Measurements from ENCODE around the gene GHRH.

GHRH gene

DNA sequence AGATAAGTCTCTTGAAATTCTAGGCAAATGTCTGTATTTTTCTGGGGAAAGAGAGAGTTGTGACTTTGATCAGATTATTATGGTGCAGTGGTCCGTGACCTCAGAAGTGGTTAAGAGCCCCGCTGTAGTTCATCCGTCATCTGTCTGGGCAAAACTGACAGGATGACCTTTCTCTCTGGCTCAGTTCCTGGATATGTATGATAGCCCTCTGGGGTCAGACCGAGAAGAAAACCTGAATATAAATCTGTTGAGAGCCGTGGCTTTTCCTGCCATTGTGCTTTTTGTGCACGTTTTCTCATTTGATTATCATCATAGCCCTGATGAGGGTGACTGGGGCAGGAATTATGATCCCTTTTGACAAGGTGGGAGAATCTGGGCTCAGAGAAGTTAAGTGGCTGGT is 26.5 kb downstream of the GHRH start:
- DNase-seq, result no peak

DNA sequence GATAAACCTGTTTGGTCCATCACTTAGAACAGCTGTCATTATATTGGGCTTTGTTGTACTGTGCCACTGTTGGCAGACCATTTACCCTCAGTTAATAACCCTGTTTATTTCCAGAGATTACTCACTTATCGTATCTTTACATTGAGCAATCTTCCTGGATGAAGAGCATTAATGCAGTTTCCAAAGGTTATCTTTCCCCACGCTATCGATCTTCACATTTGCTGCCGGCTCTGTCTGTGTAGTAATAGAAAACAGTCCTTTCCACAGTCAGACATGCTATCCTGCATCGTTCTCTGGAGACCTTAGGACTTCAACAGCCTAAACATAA is 27.4 kb downstream of the GHRH start:
- DNase-seq, result no peak

DNA sequence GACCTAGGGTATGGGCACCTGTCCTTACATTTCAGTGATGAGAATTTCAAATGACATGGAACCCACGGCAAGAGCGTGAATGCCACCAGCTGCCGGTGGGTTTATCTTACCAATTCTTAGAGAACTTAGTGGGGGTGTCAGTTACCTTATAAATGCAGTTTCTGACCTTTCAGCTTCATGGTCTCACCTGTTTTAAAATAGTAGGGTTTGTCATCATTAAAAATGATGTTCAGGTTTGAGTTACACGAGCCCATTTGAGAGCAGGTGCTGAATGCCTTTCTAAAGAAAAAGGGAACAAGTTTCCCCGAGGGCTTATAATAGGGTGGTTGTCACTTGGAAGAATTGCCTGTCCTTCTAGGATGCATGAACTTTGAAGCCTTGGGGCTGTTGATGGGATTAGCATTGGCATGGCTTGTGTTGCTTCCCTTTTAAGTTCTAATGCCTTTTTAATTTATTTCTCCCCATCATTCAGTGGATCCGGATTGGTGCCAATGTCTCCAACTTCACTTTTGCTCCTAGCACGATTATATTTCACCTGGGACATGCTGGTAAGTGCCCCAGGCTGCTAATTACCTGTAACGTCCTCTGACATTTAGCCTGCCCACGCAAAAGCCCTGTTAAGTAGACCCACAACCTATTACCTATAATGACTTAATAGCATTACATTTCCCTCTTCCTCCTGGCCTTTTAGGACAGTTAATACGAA is 27.9 kb downstream of the GHRH start:
- no peak for DNase-seq

DNA sequence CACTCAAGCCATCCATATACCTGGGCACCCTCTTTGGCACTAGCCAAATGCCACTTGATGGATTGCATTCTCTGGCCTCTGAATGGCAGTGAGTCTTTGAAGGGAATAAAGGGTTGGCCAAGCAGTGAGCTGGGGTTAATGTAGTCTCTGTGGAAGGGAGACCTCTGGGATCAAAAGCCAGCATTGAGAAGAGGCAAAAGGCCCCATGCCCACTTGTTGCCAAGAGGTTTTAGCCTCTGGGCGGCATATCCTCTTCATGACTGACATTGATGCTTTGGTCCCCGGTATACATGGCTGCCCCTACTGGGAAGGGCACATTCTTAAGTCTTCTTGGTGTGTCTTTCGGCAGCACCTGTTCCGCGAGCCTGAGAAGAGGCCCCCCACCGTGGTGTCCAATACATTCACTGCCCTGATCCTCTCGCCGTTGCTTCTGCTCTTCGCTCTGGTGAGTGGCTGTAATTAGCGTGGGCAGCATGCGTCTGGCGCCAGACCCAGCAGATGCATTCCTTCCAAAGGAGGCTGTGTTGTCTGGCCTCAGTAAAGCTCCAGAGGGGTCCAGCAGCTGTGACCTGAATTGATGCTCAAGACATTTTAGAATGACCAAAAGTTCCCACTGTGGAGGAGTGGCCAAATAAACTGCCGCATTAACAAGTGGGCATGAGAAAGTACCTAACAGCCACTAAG is 29.5 kb downstream of the GHRH start:
- no peak for DNase-seq

DNA sequence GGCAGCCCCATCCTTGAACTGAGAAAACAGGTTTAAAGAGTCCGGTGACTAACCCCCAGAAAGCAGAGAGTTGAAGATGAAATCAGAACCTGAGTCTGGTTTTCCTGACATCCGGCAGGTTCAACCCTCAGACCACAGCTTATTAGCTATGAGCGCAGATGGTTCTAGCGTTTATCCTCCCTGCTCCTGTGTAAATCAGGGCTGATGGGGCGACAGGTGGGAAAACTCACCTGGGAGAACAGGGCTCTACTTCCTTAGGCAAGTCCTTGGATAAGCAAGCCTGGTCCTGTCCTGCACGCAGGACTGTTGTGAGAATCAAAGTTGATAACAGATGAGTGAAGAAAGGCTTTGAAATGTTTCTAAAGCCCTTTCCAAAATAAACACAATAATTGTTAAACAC is 31.4 kb downstream of the GHRH start:
- DNase-seq, result no peak

DNA sequence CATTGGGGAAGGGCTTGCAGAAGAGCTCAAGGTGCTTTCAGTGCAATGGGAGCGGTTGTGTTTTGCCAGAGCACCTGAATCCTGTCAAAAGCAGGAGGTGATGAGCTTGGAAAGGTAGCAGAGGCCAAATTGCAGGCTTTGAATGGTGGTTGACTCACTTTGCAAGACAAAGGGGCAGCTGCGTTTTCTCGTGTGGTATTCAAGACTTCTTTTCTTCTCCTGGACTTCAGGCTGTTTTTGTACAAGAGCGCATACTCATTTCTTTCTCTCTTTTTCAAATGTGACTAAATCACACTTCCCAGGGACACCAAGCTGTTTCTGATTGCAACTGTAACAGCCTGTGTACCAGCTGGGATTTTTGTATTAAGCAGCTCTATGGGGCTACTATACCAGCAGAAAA is 32.3 kb downstream of the GHRH start:
- DNase-seq, result no peak

DNA sequence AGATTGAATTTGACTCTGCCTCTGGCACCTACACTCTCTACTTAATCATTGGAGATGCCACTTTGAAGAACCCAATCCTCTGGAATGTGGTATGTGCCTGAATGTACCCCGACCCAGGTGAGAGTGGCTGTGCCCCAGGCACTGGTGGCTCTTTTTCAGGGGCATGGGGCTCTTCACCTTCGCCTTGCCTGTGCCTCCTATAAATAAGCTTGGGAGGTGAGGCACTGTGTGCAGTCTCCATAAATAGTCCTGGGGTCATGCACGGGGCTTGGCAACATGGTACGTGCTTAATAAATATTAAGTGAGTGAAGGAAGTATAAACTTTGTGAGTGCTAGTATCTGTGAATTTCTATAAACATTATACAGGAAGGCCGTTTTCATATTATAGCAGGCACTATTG is 33.0 kb downstream of the GHRH start:
- no peak for DNase-seq

DNA sequence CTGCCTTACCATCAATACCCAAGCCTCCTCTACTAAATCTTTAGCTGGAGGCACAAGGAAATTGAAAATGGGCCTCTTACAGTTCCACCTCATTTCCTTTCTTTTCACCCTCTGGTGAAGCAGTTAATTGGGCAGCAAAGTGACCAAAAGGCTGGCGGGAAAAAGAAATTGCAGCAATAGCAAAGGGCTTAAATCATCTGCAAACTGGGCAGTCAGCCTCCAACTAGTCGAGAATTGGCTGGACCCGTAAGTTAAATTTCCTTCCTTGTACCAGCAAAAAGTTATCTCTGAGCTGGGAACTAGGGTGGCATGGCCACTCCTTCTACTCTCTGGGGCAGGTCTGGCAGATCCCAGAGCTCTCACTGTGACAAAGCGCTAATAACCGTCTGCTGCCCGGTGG is 33.5 kb downstream of the GHRH start:
- no peak for DNase-seq

DNA sequence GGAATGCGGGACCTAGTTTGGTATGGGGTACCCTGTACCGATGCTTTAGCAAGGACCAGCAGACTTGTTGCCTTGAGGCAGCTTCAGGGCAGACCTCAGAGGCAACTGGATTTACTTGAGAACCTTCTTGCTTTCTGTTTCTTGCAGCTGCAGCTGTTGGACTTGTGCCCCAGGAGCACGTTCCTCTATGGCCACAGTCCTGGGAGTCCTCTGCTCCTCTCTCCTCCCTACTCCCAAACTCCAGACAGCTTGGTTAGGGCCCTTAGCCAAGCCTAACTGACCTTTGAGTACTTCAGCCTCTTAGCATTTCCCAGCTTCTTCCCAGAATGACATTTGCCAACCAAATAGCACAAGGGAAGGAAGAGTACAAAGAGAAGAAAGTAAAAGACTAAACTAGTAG is 34.7 kb downstream of the GHRH start:
- no peak for DNase-seq

DNA sequence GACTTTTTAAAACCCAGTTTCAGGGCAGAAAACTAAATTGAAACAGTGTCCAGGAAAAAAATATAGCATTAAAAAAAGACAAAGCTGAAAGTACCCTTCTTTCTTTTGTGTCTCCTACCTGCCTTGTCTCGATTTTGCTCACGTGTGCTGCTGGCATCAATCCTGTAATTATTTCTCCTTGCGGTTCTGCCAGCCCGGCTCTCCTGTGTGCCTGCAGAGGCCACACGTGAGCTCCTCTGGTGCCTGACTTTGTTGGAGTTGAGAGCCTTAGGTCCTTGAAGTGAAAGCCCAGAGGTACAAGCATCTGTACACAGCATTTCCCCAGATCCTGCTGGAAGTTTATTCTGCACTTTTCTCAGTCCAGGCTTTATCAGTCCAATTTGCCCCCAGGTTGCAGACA is 36.5 kb downstream of the GHRH start:
- DNase-seq, result no peak

DNA sequence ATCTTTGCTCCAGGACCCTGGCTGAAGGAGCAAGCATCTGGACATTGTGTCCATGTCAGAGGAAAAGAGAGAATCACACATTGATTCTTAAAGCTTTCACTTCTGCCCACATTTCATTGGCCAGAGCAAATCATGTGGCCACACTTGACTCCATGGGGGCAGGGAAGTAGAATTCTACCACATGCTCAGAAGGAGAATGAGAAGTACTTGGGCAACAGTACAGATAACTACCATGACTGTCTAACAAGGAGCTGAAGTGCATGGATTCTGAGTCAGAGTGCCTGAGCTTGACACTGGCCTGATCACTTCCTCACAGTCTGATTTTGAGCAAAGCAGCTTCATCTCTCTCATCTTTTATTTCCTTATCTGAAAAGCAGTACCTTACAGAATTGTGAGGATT is 38.6 kb downstream of the GHRH start:
- DNase-seq, result no peak

DNA sequence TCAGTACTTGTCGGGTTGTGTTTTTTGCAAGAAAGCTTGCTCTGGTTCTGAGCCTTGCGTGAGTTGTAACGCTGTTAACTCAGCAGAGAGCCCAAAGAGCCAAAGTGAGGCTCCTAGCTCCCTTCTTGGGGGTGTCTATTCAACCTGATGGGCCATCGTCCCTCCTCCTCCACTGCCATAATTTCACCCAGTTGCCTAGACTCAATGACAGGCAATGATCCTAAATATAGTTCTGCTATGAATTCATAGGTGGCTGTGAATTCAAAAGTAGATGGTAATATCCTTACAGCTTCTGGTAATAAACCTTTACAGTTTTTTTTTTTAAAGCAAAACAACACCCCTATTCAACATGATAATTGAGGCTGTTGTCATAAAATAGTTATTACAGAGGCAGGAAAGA is 39.5 kb downstream of the GHRH start:
- no peak for DNase-seq

DNA sequence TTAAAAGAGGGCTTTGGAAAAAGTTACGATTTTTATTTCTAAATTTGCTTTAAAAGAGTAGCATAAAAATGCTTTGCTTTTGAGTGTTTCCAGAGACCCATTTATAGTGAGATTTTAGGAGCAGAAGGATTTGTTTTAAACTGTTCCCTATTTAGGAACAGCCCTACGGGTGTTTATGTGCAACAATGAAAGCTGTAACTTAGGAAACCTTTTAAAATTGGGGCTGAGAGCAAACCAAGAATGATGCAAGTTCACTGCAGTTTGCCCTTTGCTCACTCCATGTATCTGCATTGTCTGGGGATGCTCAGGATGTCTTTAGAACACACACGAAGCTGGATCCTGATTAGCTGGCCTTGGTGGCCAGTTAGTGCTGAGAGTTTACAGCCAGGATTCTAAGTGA is 40.9 kb downstream of the GHRH start:
- DNase-seq, result no peak

DNA sequence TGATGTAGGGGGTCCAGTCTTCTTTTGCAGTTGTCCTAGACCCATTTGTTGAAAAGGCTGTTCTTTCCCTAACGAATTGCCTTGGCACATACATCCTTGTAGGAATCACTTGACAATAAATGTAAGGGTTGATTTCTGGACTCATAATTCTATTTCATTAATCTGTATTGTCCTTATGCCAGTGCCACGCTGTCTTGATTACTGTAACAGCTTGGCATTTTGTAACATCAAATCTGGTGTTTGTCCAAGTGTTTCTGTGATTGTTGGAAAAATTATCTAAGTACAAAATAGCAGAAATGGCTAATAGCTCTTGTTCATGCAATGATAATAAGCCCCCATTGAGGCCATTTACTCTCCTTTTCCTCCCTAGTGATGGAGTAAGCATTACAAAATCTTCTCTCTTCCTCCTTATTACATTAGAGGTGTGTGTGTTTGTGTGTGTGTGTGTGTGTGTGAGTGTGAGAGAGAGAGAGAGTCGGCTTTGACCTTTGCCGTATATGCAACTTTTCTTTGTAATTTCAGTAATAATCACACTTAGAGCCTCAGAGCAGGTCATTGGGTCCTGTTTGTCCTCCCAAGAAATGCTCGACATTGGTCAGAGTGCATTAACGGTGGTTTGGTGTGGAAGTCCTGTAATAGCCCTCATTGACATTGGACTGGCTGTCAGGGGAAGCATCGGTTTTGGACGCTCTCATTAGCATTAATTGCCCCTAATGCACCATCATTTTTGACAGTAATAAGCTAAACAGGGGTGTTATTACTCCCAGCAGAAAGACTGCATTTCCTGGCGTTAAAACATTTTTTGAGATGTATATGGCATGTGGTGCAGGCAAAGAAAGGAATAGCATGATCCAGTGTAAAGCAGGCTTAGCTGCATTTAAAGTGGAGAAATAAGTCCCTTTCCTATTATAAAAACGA is 41.6 kb downstream of the GHRH start:
- no peak for DNase-seq

DNA sequence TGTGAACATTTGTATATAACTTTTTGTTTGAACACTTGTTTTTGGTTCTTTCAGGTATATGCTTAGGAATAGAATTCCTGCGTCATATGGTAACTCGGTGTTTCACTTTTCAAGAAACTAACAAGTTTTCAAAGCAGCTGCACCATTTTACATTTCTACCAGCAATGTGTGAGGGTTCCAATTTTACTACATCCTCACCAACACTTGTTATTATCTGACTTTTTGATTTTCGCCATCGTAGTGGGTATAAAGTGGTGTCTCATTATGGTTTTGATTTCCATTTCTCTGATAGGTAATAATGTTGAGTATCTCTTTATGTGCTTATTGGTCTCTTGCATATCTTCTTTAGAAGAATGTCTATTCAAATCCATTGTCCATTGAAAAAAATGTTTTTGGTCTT is 42.6 kb downstream of the GHRH start:
- DNase-seq, result no peak

DNA sequence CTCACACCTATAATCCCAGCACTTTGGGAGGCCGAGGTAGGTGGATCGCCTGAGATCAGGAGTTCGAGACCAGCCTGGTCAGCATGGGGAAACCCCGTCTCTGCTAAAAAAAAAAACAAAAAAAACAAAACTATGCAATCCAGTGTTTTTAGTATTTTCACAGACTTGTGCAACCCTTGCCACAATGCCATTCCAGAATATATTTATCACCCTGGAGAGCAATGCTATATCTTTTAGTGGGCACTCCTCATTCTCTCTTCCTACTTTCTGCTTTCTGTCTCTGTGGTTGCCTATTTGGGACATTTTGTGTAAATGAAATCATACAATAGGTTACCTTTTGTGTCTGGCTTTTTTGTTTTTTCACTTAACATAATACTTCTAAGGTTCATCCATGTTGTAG is 43.2 kb downstream of the GHRH start:
- no peak for DNase-seq

DNA sequence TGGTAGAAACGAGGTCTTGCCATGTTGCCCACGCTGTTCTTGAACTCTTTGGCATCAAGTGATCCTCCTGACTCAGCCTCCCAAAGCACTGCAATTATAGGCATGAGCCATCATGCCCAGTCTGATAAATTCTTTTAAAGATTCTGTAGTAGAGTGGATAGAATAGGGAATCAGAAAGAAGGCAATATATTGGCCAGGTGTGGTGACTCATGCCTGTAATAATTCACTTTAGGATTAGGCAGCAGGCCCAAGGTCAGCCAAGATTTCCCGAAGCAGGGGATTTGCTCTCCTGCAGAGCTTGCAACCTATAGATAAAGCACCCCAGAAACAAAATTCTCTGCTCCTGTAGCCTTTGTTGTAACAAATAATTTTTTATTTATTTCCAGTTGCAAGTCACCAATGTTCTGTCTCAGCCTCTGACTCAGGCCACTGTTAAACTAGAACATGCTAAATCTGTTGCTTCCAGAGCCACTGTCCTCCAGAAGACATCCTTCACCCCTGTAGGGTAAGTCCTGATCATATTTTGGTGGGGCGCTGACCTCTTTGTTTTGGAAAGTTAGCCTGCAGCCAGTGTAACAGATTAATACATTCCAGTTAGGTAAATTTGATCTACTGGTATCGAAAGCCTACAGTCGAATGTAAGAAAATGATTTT is 51.8 kb downstream of the GHRH start:
- DNase-seq, result no peak

DNA sequence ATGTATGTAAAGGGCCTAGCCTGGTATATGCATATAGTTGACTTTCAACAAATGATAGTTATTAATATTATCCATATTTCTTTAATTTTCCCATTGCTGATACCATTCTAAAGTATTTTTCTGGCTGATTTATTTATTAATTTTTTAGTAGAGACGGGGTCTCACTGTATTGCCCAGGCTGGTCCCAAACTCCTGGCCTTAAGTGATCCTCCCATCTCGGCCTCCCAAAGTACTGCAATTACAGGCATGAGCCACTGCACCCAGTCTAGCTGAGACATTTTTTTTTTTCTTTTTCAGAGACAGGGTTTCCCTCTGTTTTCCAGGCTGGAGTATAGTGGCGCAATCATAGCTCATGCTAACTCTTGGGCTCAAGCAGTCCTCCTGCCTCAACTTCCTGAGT is 52.4 kb downstream of the GHRH start:
- DNase-seq, result no peak

DNA sequence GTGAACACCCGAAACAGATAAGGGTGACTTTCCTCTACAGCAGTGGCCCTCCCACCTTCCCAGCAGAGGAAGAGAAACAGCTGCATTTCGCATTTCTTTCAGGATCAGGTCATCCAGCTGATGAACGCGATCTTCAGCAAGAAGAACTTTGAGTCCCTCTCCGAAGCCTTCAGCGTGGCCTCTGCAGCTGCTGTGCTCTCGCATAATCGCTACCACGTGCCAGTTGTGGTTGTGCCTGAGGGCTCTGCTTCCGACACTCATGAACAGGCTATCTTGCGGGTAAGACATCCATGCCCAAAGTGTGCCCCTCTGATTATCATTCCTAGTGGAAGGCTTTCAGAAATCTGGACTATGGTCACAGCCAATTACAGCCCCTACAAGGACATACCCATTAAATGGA is 54.4 kb downstream of the GHRH start:
- DNase-seq, result no peak

DNA sequence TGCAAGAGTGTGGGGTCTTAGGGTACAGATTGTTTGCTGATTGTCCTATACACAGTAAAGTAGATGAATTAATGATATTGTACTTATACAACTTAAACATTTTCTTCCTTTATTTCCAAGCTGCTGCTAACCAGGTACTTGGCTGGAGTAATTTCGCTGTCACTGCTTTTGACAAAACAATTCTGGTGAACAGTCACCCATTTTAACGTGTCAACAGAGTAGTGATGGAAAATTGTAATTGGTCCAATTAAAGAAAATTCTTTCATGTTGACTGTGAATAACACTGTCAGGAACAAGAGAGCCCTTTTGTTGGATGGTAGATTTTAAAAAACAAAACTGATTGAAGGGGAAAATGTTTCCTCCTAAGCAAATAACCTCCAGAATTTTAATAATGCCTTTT is 55.8 kb downstream of the GHRH start:
- DNase-seq, result no peak

DNA sequence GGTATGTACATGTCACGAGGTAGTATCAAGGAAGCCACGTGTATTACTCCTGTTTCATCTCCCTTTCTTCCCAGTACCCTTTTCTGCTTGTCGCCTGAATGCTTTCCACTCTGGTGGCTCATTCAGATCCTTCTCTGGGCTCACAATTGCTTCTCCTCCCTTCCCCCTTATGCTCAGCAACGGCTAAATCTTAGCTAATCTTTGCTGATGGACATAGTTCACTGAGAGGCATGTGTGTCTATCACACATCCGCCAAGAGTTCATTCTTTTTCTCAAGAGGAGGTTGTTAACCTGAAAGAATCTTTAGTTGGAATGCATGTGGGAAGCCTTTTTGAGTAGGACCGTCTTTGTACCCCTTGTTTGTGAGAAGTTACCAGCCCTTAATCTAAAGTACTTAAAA is 56.5 kb downstream of the GHRH start:
- DNase-seq, result no peak

DNA sequence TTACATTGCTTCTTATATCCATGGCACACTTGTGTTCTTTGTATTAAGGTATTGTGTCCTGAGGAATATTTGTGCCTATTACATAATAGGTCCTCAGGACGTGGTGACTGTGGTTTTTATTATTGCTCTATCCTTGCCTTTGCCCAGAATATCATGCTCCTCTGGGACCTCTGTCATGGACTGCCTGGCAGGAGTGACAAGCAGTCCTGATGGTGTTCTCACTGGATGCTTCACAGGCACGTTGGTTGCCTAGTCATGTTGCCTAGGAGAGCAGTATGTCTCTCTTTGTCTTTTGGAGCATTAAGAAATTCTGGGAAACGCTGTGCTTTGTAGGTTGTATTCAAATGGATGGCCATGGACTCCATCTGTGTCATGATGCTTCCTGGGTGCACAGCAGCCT is 57.6 kb downstream of the GHRH start:
- no peak for DNase-seq

DNA sequence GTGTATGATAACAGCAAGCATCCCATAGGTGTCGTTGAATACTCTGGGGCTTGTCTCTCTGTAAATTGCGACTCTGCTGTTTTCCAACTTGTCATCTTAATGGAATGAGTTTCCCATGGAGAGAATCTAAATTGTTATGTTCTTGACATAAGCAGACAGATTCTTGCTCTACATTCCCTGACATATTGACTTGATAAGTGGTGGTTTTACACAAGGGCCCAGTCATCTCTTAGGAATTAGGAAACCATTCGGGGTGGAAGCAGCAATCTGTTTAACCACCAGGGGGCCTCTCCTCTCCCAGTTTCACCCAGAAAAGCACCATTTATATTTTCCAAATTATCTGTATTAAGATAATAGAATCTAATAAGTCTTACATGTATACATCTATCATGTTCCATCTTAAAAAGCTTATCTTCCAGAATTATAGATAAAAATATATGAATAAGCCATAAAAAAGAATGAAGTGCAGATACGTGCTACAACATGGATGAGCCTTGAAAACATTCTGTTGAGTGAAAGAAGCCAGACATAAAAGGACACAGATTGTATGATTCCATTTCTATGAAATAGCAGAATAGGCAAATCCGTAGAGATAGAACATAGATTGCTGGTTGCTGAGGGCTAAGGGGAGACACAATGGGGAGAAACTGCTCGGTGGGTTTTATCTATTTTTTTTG is 59.2 kb downstream of the GHRH start:
- DNase-seq, result peak; percentile 98

All from SW 1271 (cell line).